HepG2 (cell line): Measurements from ENCODE around the gene RRAD. TPM values are rescaled to one million over a fixed set of nuclear protein-coding genes. Genes with fewer than 3 reads are reported as not detected.

ENCODE experiments used
- CHD2 ChIP-seq: IDR thresholded peaks from 2 replicates; pipeline ENCODE4 v1.6.1; 2011; ENCODE audit warnings: low read depth, low read length, improper control_type of control experiment
- CREB1 ChIP-seq, 2 experiments: fragments of 450-650 bp in 1 of 2; IDR thresholded peaks; 2 replicates each; pipeline ENCODE4 v1.6.1; 2016 to 2017; ENCODE audit warnings: control low read depth in 1 of 2, mild to moderate bottlenecking in 1 of 2, missing compliant biosample characterization in 1 of 2, missing genetic modification characterization in 1 of 2
- E2F2 ChIP-seq: sonication (generic); formaldehyde crosslinking; IDR thresholded peaks from 2 replicates; pipeline ENCODE4 v1.4.0; 2020; ENCODE audit warnings: missing genetic modification reagents, borderline replicate concordance
- EED ChIP-seq: sonication (generic); formaldehyde crosslinking; IDR thresholded peaks from 2 replicates; pipeline ENCODE4 v1.5.0; 2020; ENCODE audit warnings: mild to moderate bottlenecking, missing genetic modification reagents
- GTF3A ChIP-seq: sonication (generic); formaldehyde crosslinking; conservative IDR thresholded peaks from 2 replicates; pipeline ENCODE4 v1.4.0; 2020; ENCODE audit warnings: mild to moderate bottlenecking, missing genetic modification reagents
- JARID2 ChIP-seq: sonication (generic); formaldehyde crosslinking; IDR thresholded peaks from 2 replicates; pipeline ENCODE4 v1.8.1; 2023; ENCODE audit warnings: missing genetic modification reagents, inconsistent platforms; ENCODE audit not compliant: insufficient replicate concordance
- KLF9 ChIP-seq: IDR thresholded peaks from 2 replicates; pipeline ENCODE4 v1.6.1; 2016; ENCODE audit warnings: low read depth
- NFE2L1 ChIP-seq: sonication (generic); formaldehyde crosslinking; IDR thresholded peaks from 2 replicates; pipeline ENCODE4 v1.4.0; 2020; ENCODE audit warnings: missing genetic modification reagents, mild to moderate bottlenecking, borderline replicate concordance
- SMAD1 ChIP-seq: sonication (generic); formaldehyde crosslinking; IDR thresholded peaks from 2 replicates; pipeline ENCODE4 v1.4.0; 2020; ENCODE audit warnings: missing genetic modification reagents, low read depth, mild to moderate bottlenecking, borderline replicate concordance
- ZBTB7A ChIP-seq: sonication (generic); formaldehyde crosslinking; IDR thresholded peaks from 2 replicates; pipeline ENCODE4 v1.8.0; 2022; ENCODE audit warnings: mild to moderate bottlenecking, missing genetic modification reagents
- ZFP36L1 ChIP-seq: sonication (generic); formaldehyde crosslinking; IDR thresholded peaks from 2 replicates; pipeline ENCODE4 v1.8.0; 2022; ENCODE audit warnings: mild to moderate bottlenecking, missing genetic modification reagents, moderate library complexity
- ZNF180 ChIP-seq: sonication (generic); formaldehyde crosslinking; IDR thresholded peaks from 2 replicates; pipeline ENCODE4 v1.4.0; 2020; ENCODE audit warnings: low read depth, missing genetic modification reagents, borderline replicate concordance
- ZNF331 ChIP-seq: sonication (generic); formaldehyde crosslinking; IDR thresholded peaks from 2 replicates; pipeline ENCODE4 v1.4.0; 2020; ENCODE audit warnings: missing genetic modification reagents
- ZNF577 ChIP-seq: sonication (generic); formaldehyde crosslinking; IDR thresholded peaks from 2 replicates; pipeline ENCODE4 v1.4.0; 2020; ENCODE audit warnings: mild to moderate bottlenecking, low read depth, missing genetic modification reagents, borderline replicate concordance
- ZNF790 ChIP-seq: sonication (generic); formaldehyde crosslinking; IDR thresholded peaks from 2 replicates; pipeline ENCODE4 v1.8.0; 2022; ENCODE audit warnings: missing genetic modification reagents, mild to moderate bottlenecking, borderline replicate concordance
- ZUFSP ChIP-seq: sonication (generic); formaldehyde crosslinking; IDR thresholded peaks from 2 replicates; pipeline ENCODE4 v1.9.0; 2021; ENCODE audit warnings: missing genetic modification reagents, mild to moderate bottlenecking, borderline replicate concordance
- polyA plus RNA-seq, 8 experiments: library from polyadenylated mRNA; depleted of rRNA in 3 of 8; stranded (reverse) in 7 of 8; unstranded in 1 of 8; fragments of >200 nt; fragmentation: Illumina TruSeq in 4 of 8; extraction: Trizol in 4 of 8; gene quantifications; 2 replicates each; pipeline versions ENCODE4 v1.2.1 to v1.2.3, GENCODE V29; 2011 to 2016; ENCODE audit warnings: low read depth in 4 of 8, missing spikeins in 1 of 8, mixed read lengths in 1 of 8; ENCODE audit not compliant: insufficient read depth in 1 of 8
- total RNA-seq, 5 experiments: library from RNA; depleted of rRNA; stranded (reverse); fragments of >200 nt; fragmentation: Illumina TruSeq; extraction: Trizol; gene quantifications; 2 replicates each; pipeline ENCODE4 v1.2.3, GENCODE V29; 2016; ENCODE audit warnings: low read depth in 1 of 5
- TF ChIP-seq, protein P1 (sequence below): sonication (generic); formaldehyde crosslinking; IDR thresholded peaks from 2 replicates; pipeline ENCODE4 v1.4.0; 2020; ENCODE audit warnings: missing genetic modification reagents
- TF ChIP-seq, protein P2 (sequence below): sonication (generic); formaldehyde crosslinking; IDR thresholded peaks from 2 replicates; pipeline ENCODE4 v1.4.0; 2020; ENCODE audit warnings: missing genetic modification reagents

Gene RRAD
- total and polyA plus RNA-seq, 2 of the 13 experiments (the other 11 are each of a cell fraction or from before 2014, with no cell fraction given) = 0.80 to 1.1 TPM

- TF ChIP-seq, protein P1, sequence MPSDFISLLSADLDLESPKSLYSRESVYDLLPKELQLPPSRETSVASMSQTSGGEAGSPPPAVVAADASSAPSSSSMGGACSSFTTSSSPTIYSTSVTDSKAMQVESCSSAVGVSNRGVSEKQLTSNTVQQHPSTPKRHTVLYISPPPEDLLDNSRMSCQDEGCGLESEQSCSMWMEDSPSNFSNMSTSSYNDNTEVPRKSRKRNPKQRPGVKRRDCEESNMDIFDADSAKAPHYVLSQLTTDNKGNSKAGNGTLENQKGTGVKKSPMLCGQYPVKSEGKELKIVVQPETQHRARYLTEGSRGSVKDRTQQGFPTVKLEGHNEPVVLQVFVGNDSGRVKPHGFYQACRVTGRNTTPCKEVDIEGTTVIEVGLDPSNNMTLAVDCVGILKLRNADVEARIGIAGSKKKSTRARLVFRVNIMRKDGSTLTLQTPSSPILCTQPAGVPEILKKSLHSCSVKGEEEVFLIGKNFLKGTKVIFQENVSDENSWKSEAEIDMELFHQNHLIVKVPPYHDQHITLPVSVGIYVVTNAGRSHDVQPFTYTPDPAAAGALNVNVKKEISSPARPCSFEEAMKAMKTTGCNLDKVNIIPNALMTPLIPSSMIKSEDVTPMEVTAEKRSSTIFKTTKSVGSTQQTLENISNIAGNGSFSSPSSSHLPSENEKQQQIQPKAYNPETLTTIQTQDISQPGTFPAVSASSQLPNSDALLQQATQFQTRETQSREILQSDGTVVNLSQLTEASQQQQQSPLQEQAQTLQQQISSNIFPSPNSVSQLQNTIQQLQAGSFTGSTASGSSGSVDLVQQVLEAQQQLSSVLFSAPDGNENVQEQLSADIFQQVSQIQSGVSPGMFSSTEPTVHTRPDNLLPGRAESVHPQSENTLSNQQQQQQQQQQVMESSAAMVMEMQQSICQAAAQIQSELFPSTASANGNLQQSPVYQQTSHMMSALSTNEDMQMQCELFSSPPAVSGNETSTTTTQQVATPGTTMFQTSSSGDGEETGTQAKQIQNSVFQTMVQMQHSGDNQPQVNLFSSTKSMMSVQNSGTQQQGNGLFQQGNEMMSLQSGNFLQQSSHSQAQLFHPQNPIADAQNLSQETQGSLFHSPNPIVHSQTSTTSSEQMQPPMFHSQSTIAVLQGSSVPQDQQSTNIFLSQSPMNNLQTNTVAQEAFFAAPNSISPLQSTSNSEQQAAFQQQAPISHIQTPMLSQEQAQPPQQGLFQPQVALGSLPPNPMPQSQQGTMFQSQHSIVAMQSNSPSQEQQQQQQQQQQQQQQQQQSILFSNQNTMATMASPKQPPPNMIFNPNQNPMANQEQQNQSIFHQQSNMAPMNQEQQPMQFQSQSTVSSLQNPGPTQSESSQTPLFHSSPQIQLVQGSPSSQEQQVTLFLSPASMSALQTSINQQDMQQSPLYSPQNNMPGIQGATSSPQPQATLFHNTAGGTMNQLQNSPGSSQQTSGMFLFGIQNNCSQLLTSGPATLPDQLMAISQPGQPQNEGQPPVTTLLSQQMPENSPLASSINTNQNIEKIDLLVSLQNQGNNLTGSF (CRISPR knock-in tag) = 0 out of 2 replicates have a peak, but pooled peaks have one; percentile 20
- no peak; the same call in 1 of the 2 replicates for TF ChIP-seq EED (CRISPR knock-in tag)
- TF ChIP-seq ZFP36L1 = peak; percentile 45; the same call in 1 of the 2 replicates
- TF ChIP-seq ZNF331 (CRISPR knock-in tag) = peak; percentile 49; the same call in 1 of the 2 replicates
- peak; percentile 61 for TF ChIP-seq ZBTB7A (CRISPR knock-in tag)
- no peak for TF ChIP-seq ZNF577 (CRISPR knock-in tag)
- TF ChIP-seq CREB1 (IDR thresholded peaks at IDR 0.05) = no peak
- TF ChIP-seq CREB1 (CRISPR knock-in tag; IDR thresholded peaks at IDR 0.05) = no peak
- TF ChIP-seq KLF9 (CRISPR knock-in tag) = peak; percentile 99
- peak; percentile 58 for TF ChIP-seq JARID2
- TF ChIP-seq CHD2 = peak; percentile 44; the same call in 1 of the 2 replicates
- TF ChIP-seq ZUFSP (CRISPR knock-in tag) = no peak
- TF ChIP-seq, protein P2, sequence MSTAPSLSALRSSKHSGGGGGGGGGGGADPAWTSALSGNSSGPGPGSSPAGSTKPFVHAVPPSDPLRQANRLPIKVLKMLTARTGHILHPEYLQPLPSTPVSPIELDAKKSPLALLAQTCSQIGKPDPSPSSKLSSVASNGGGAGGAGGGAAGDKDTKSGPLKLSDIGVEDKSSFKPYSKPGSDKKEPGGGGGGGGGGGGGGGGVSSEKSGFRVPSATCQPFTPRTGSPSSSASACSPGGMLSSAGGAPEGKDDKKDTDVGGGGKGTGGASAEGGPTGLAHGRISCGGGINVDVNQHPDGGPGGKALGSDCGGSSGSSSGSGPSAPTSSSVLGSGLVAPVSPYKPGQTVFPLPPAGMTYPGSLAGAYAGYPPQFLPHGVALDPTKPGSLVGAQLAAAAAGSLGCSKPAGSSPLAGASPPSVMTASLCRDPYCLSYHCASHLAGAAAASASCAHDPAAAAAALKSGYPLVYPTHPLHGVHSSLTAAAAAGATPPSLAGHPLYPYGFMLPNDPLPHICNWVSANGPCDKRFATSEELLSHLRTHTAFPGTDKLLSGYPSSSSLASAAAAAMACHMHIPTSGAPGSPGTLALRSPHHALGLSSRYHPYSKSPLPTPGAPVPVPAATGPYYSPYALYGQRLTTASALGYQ = no peak
- TF ChIP-seq GTF3A (CRISPR knock-in tag) = no peak; the same call in 1 of the 2 replicates
- TF ChIP-seq E2F2 (CRISPR knock-in tag) = peak; percentile 19; the same call in 1 of the 2 replicates
- TF ChIP-seq ZNF180 (CRISPR knock-in tag) = no peak
- TF ChIP-seq NFE2L1 = 0 out of 2 replicates have a peak, but pooled peaks have one; percentile 51
- TF ChIP-seq SMAD1 (CRISPR knock-in tag) = peak; percentile 80; the same call in 1 of the 2 replicates
- TF ChIP-seq ZNF790 (CRISPR knock-in tag) = 0 out of 2 replicates have a peak, but pooled peaks have one; percentile 46
These were observed 10.1 kb upstream of the RRAD start, which contains the start of gene CES2 (continued) for GRCh38 chr16:66935314-66936011.
